T-helper 2 cell treated with Interferon-gamma antibody and Interleukin-4, amounts not matched to agents 100 ng/mL and 5 ng/mL, for 36 hours (primary cell): ENCODE data around the gene TRAF3. TPM values are rescaled to one million over a fixed set of nuclear protein-coding genes. Genes with fewer than 3 reads are reported as not detected.
"Not testable (repeated sequence)": the region's sequence is repeated elsewhere in the genome, so short reads cannot be mapped to it uniquely, and the experiment has no call there.

Experiments
- intact Hi-C: fragments of 100-400 bp; cut with micrococcal nuclease; formaldehyde crosslinking; loops from one replicate; pipeline ENCODE4 v1.15.1; 2023
- total RNA-seq: library from RNA; stranded (reverse); gene quantifications from 2 replicates; pipeline ENCODE4 v1.2.3, GENCODE V29; 2022

TRAF3 gene
- total RNA-seq, 1 donor from 2014 or later = 42.4 TPM

GRCh38 chr14:102751088-102751487, 26.2 kb upstream of the TRAF3 start:
- intact Hi-C loops = no loop called here

DNA sequence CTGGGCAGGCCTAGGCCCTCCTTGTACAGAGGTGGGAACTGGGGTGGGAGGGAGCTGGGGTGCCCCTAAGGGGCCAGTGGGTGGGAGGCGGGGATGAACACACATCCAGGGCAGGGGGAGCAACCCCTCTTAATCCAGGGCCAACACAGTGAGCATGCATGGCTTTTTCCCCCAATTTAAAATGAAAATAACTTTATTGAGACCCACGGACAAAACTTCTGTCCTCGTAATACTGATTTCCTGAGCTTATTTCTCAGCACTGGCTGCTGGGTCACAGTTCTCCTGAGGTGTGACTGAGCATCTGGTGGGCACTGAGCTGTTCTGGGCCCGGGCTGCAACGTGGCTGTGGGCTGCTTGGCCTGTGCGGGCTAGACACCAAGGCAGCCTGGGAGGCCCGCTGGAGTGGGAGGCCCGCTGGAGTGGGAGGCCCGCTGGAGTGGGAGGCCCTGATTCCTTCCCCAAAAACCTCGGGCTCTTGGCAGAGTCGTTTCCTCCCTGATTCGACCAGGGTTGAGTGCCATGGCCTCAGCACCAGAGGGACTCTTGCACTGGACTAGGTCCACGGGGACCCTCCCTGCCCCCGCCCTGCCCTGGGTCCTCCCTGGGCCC, 24.9 kb upstream of the TRAF3 start:
- intact Hi-C loops = no loop called here

GRCh38 chr14:102754370-102755262, 22.6 kb upstream of the TRAF3 start:
- intact Hi-C loops = no loop called here

GRCh38 chr14:102757646-102758045, 19.6 kb upstream of the TRAF3 start:
- intact Hi-C loops = no loop called here

GRCh38 chr14:102758087-102758486, 19.2 kb upstream of the TRAF3 start:
- intact Hi-C loops = no loop called here

DNA sequence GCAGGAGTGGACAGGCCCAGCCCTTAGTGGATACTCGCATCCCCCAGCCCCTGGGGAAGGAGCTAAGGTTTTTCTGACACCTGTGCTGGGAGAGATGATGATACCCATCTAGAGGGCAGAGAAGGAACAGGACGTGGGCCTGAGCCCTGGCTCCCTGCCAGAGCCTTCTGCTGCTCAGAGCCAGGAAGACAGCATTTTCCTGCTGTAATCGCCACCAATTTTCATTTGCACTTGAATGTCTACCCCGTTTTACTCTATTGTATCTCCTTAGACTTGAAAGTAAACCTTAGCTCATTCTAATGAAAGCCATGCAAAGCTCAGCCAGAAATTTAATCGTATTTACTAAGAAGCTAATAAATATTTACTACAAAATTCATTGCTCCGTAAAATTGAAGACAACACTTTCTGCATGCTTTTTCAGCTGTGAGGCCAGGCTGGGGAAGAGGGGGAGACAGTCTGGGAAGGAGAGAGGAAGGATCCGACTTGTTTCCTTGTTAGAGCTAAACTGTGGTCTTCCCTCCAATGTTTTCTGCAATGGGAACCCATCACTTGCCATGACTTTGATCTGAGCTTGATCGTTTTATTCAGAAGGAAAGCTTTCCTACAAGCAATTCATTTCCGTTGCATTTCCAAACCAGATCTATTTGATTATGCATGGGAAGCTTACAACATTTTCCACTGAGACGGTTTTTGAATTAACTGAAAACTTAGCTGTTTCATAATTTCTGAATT, 17.6 kb upstream of the TRAF3 start:
- intact Hi-C loops = no loop called here

- intact Hi-C loops = no loop called here
These were observed 16.6 kb upstream of the TRAF3 start for GRCh38 chr14:102760496-102761193.

DNA sequence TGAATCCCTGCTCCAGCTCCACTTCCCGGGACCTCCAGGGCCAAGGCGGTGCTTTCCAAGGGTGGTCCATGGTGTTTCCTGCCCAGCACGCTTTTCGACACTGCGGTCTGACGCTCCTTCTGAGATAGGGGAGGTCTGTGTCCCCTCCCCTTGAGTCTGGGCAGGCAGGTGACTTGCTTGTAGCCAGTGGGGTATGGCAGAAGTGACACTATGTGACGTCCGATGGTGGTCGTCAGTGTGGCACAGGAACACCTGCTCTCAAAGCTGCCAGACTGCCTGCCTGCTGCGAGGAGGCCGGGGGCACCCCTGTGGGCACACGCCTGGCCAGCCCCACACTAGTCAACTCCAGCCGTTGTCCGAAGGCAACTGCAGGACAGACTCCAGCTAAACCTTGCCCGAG, 16.0 kb upstream of the TRAF3 start:
- intact Hi-C loops = no loop called here

- intact Hi-C loops = no loop called here
These were observed 13.0 kb upstream of the TRAF3 start for GRCh38 chr14:102764220-102764671.

DNA sequence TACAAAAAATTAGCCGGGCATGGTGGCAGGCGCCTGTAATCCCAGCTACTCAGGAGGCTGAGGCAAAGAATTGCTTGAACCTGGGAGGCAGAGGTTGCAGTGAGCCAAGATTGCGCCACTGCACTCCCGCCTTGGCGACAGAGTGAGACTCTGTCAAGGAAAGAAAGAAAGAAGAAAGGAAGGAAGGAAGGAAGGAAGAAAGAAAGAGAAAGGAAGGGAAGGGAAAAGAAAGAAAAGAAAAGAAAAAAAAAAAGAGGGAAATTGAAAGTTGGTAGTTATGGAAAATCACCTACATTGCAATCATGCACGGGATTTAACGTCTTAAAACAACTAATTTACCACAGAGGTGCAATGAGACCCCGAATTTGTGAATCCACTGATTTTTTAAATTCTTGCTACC, 11.5 kb upstream of the TRAF3 start:
- intact Hi-C loops = not testable (repeated sequence)

GRCh38 chr14:102768223-102769048, 8.8 kb upstream of the TRAF3 start:
- intact Hi-C loops = no loop called here

DNA sequence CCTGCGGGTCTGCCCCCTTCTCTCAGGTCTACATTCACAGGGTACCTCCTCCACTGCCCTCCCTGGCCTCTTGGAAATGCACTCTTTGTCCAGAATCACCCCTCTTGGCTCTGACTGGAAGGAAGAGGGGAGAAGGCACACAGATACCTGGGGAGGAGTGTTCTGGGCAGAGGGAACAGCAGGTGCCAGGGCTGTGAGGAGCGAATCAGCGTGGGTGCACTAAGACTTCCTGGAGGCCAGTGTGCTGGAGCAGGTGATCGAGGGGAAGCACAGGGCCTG, 8.3 kb upstream of the TRAF3 start:
- intact Hi-C loops = no loop called here

- intact Hi-C loops = loop anchor here (10.0 kb wide), 1 partner anchor 564 kb away; the partner anchor contains the start of gene EIF5
These were observed 6.8 kb upstream of the TRAF3 start for GRCh38 chr14:102770147-102771123.

DNA sequence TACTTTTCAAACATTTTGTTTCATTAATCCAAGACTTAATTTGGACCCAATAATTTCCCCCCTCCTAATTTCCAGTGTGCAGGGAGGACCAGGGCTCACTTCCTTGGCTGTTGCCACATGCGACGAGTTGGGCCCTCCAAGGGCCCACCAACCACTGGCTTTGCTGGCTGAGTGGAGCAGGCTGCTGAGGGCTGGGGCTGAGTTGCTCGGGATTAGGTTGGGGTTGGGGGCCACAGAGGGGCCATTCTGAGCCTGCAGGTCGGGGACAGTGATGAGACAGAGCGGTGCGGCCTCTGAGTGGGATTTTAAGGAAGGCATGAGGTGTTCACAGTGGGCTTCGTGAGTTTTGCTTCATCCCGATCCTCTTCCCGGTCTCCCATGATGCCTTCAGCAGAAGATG, 6.1 kb upstream of the TRAF3 start:
- intact Hi-C loops = loop anchor here (10.0 kb wide), 1 partner anchor 564 kb away; the partner anchor contains the start of gene EIF5

- intact Hi-C loops = loop anchor here (10.0 kb wide), 1 partner anchor 562 kb away; the partner anchor contains the start of gene EIF5
These were observed 4.3 kb upstream of the TRAF3 start for GRCh38 chr14:102772781-102773570.

DNA sequence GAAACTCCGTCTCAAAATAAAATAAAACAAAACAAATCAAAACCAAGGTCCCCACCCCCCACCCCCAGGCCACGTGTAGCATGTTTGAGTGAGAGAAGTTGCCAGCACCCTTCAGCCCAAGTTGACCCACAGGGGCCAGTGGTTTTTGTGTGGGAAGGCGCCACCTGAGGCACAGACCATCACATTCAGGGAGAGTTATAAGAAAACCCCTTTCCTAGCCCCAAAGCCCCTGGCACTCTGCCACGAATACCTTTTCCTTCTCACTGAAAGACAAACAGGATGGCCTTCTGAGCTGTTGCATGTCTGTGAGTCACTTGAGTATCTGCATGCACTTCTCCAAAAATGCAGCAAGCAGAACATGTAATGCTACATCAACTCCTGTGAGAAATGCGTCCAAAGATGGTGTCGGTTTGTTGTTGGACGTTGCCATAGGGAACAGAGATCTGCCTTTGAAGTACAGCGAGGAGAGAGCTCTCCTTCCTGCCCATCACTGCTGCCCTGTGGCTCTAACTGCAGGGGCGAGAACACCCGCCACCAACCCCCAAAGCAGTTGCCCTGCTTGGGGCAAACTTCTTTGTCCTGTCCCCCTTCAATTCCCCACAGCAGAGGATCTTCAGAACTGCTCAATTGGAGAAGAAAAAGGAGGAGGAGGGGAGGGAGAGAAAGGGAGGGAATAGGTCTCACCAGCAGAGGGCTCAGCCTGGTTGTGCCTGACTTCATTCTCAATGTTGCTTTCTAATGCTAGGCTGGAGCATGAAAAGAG, 2.7 kb upstream of the TRAF3 start:
- intact Hi-C loops = loop anchor here (1.0 to 10.0 kb wide), 3 partner anchors 82 to 560 kb away; partner anchors contain the start of gene EIF5
